MM.1S (cell line): ENCODE measurements around the gene EPHB1.

Source experiments
- EZH2 ChIP-seq: fragments of 300-600 bp; sonication (generic); optimal IDR thresholded peaks from 2 replicates; pipeline ENCODE3; 2017; ENCODE audit warnings: low read depth, mild to moderate bottlenecking, antibody characterized with exemption, low read length, mixed read lengths
- EZH2phosphoT487 ChIP-seq: fragments of 300-600 bp; sonication (generic); IDR thresholded peaks from 2 replicates; pipeline ENCODE4 v1.6.1; 2018; ENCODE audit warnings: antibody characterized with exemption, low read length
- TF ChIP-seq, protein P1 (sequence below): fragments of 300-600 bp; sonication (generic); IDR thresholded peaks from 2 replicates; pipeline ENCODE4 v1.5.1; 2016; ENCODE audit warnings: antibody characterized with exemption, low read length, mixed read lengths

DNA sequence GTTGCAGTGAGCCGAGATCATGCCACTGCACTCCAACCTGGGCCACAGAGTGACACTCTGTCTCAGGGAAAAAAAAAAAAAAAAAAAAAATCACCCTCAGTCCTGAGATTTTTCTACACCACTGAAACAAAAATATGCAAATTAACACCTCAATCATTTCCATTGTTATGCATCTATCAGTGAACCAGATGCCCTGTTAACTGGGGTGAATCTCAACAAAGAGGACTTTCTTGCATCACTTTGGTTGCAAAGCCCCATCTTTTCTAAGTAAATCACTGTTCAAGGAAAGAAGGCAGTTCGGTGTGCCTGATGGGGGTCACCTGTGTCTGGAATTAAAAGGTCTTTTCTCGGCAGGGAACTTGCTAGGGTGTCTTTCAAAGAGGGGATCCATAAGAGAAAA lies 421.6 kb downstream of the EPHB1 start:
- TF ChIP-seq EZH2 (no peak), EZH2phosphoT487 (no peak)
- TF ChIP-seq, protein P1, sequence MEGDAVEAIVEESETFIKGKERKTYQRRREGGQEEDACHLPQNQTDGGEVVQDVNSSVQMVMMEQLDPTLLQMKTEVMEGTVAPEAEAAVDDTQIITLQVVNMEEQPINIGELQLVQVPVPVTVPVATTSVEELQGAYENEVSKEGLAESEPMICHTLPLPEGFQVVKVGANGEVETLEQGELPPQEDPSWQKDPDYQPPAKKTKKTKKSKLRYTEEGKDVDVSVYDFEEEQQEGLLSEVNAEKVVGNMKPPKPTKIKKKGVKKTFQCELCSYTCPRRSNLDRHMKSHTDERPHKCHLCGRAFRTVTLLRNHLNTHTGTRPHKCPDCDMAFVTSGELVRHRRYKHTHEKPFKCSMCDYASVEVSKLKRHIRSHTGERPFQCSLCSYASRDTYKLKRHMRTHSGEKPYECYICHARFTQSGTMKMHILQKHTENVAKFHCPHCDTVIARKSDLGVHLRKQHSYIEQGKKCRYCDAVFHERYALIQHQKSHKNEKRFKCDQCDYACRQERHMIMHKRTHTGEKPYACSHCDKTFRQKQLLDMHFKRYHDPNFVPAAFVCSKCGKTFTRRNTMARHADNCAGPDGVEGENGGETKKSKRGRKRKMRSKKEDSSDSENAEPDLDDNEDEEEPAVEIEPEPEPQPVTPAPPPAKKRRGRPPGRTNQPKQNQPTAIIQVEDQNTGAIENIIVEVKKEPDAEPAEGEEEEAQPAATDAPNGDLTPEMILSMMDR, result no peak
